Fibroblast of the conjunctiva (primary cell): ENCODE results near the gene RFESD.
A peak's percentile ranks its signal among the peaks of the same experiment; 100 is the strongest.
"Not testable (repeated sequence)": the region's sequence is repeated elsewhere in the genome, so short reads cannot be mapped to it uniquely, and the experiment has no call there.

ENCODE experiments used
- DNase-seq: peaks from one replicate; pipeline ENCODE4 v3.0.0-alpha.2; 2010; ENCODE audit warnings: low read depth

The RFESD gene

GRCh38 chr5:95628933-95629332 lies 17.6 kb upstream of the RFESD start:
- DNase-seq: no peak

GRCh38 chr5:95630394-95630917 lies 16.1 kb upstream of the RFESD start:
- DNase-seq: no peak

- DNase-seq: peak; percentile 69
Observed at GRCh38 chr5:95631255-95631958, 15.2 kb upstream of the RFESD start.

- DNase-seq: no peak
Observed at GRCh38 chr5:95631991-95632675, 14.4 kb upstream of the RFESD start.

- not testable (repeated sequence) for DNase-seq
Observed at GRCh38 chr5:95632942-95633341, 13.6 kb upstream of the RFESD start.

- no peak for DNase-seq
Observed at GRCh38 chr5:95633671-95634070, 12.9 kb upstream of the RFESD start.

GRCh38 chr5:95634081-95634480 lies 12.5 kb upstream of the RFESD start:
- DNase-seq: no peak

- DNase-seq: no peak
Observed at GRCh38 chr5:95638632-95639031, 7.9 kb upstream of the RFESD start.

- peak; percentile 77 for DNase-seq
Observed at GRCh38 chr5:95641741-95642220, 4.8 kb upstream of the RFESD start.

- DNase-seq: no peak
Observed at GRCh38 chr5:95643152-95643551, 3.4 kb upstream of the RFESD start.

GRCh38 chr5:95644351-95645042 lies 2.1 kb upstream of the RFESD start:
- no peak for DNase-seq

GRCh38 chr5:95646226-95646568 lies 380 bp upstream of the RFESD start:
- DNase-seq: not testable (repeated sequence)

- no peak for DNase-seq
Observed at GRCh38 chr5:95647886-95648860, 1.6 kb downstream of the RFESD start.

- DNase-seq: no peak
Observed at GRCh38 chr5:95649274-95649673, 2.7 kb downstream of the RFESD start.

- DNase-seq: no peak
Observed at GRCh38 chr5:95649842-95650620, 3.5 kb downstream of the RFESD start.

- no peak for DNase-seq
Observed at GRCh38 chr5:95652849-95653248, 6.3 kb downstream of the RFESD start.

- no peak for DNase-seq
Observed at GRCh38 chr5:95654196-95654595, 7.6 kb downstream of the RFESD start.

GRCh38 chr5:95655575-95655974 lies 9.0 kb downstream of the RFESD start:
- DNase-seq: no peak

GRCh38 chr5:95660060-95660459 lies 13.5 kb downstream of the RFESD start:
- no peak for DNase-seq

- no peak for DNase-seq
Observed at GRCh38 chr5:95662946-95663345, 16.4 kb downstream of the RFESD start.
